SK-N-SH treated with all-trans-retinoic acid at 6 μM for 48 hours (cell line): ENCODE measurements around the gene PCAT6.

Experiments
- ATAC-seq: fragments of 200-7000 bp; cut with Tn5 transposase; 3 replicates; pipeline ENCODE4 v1.9.1; 2020; ENCODE audit warnings: mild to moderate bottlenecking, moderate library complexity
- ARNTL ChIP-seq: fragments of 450-650 bp; formaldehyde crosslinking; IDR thresholded peaks from 2 replicates; pipeline ENCODE4 v1.5.0; 2020; ENCODE audit warnings: low read depth, mild to moderate bottlenecking, moderate library complexity, borderline replicate concordance
- BACH2 ChIP-seq: fragments of 250-450 bp; sonication (Bioruptor Pico); IDR thresholded peaks from 2 replicates; pipeline ENCODE4 v1.9.0; 2021; ENCODE audit warnings: mild to moderate bottlenecking, borderline replicate concordance
- CREB5 ChIP-seq: fragments of 250-450 bp; sonication (Bioruptor Pico); IDR thresholded peaks from 2 replicates; pipeline ENCODE4 v1.5.1; 2020; ENCODE audit warnings: low read depth, mild to moderate bottlenecking, moderate library complexity
- CSDC2 ChIP-seq: fragments of 250-450 bp; sonication (Bioruptor Pico); IDR thresholded peaks from 2 replicates; pipeline ENCODE4 v1.5.0; 2020; ENCODE audit warnings: mild to moderate bottlenecking, moderate library complexity
- CSRNP3 ChIP-seq: fragments of 250-450 bp; sonication (Bioruptor Pico); IDR thresholded peaks from 2 replicates; pipeline ENCODE4 v1.5.1; 2021; ENCODE audit warnings: mild to moderate bottlenecking, moderate library complexity
- ESRRG ChIP-seq: fragments of 250-450 bp; sonication (Bioruptor Pico); IDR thresholded peaks from 2 replicates; pipeline ENCODE4 v1.6.1; 2021; ENCODE audit warnings: mild to moderate bottlenecking
- GLIS3 ChIP-seq: fragments of 250-450 bp; sonication (Bioruptor Pico); IDR thresholded peaks from 2 replicates; pipeline ENCODE4 v1.5.0; 2020; ENCODE audit warnings: mild to moderate bottlenecking, moderate library complexity
- ISL1 ChIP-seq: fragments of 250-450 bp; sonication (Bioruptor Pico); IDR thresholded peaks from 2 replicates; pipeline ENCODE4 v2.1.2; 2022; ENCODE audit warnings: mild to moderate bottlenecking, moderate library complexity
- OSR1 ChIP-seq: fragments of 250-450 bp; sonication (Bioruptor Pico); IDR thresholded peaks from 2 replicates; pipeline ENCODE4 v1.8.0; 2022; ENCODE audit warnings: moderate library complexity, mild to moderate bottlenecking, inconsistent platforms
- PATZ1 ChIP-seq: fragments of 250-450 bp; sonication (Bioruptor Pico); IDR thresholded peaks from 2 replicates; pipeline ENCODE4 v1.8.0; 2020; ENCODE audit warnings: mild to moderate bottlenecking, moderate library complexity, borderline replicate concordance
- POU6F1 ChIP-seq: fragments of 250-450 bp; sonication (Bioruptor Pico); IDR thresholded peaks from 2 replicates; pipeline ENCODE4 v1.8.0; 2021; ENCODE audit warnings: low read depth, mild to moderate bottlenecking, moderate library complexity, borderline replicate concordance
- PPARA ChIP-seq: fragments of 250-450 bp; sonication (Bioruptor Pico); IDR thresholded peaks from 2 replicates; pipeline ENCODE4 v1.5.0; 2020; ENCODE audit warnings: mild to moderate bottlenecking, borderline replicate concordance
- RARB ChIP-seq: fragments of 250-450 bp; sonication (Bioruptor Pico); IDR thresholded peaks from 2 replicates; pipeline ENCODE4 v1.8.0; 2021; ENCODE audit warnings: mild to moderate bottlenecking, moderate library complexity
- SNAI2 ChIP-seq: fragments of 250-450 bp; sonication (Bioruptor Pico); IDR thresholded peaks from 2 replicates; pipeline ENCODE4 v1.5.0; 2020; ENCODE audit warnings: mild to moderate bottlenecking, moderate library complexity
- TCF4 ChIP-seq: fragments of 250-450 bp; sonication (Bioruptor Pico); IDR thresholded peaks from 2 replicates; pipeline ENCODE4 v1.8.0; 2021; ENCODE audit warnings: mild to moderate bottlenecking, moderate library complexity, borderline replicate concordance
- TOX ChIP-seq: fragments of 250-450 bp; sonication (Bioruptor Pico); IDR thresholded peaks from 2 replicates; pipeline ENCODE4 v1.8.0; 2021; ENCODE audit warnings: mild to moderate bottlenecking, moderate library complexity, borderline replicate concordance
- TSHZ2 ChIP-seq: fragments of 250-450 bp; sonication (Bioruptor Pico); IDR thresholded peaks from 2 replicates; pipeline ENCODE4 v1.5.0; 2020; ENCODE audit warnings: mild to moderate bottlenecking, moderate library complexity
- ZC3H10 ChIP-seq: fragments of 250-450 bp; sonication (Bioruptor Pico); IDR thresholded peaks from 2 replicates; pipeline ENCODE4 v1.5.1; 2021; ENCODE audit warnings: mild to moderate bottlenecking, moderate library complexity
- ZFP3 ChIP-seq: fragments of 250-450 bp; sonication (Bioruptor Pico); IDR thresholded peaks from 2 replicates; pipeline ENCODE4 v1.5.0; 2020; ENCODE audit warnings: mild to moderate bottlenecking, moderate library complexity
- ZFP30 ChIP-seq: fragments of 450-650 bp; formaldehyde crosslinking; IDR thresholded peaks from 2 replicates; pipeline ENCODE4 v1.5.0; 2022; ENCODE audit warnings: mild to moderate bottlenecking, moderate library complexity
- ZNF565 ChIP-seq: fragments of 450-650 bp; formaldehyde crosslinking; conservative IDR thresholded peaks from 2 replicates; pipeline ENCODE4 v1.5.0; 2020; ENCODE audit warnings: low read depth, mild to moderate bottlenecking, moderate library complexity
- ZNF70 ChIP-seq: fragments of 450-650 bp; formaldehyde crosslinking; IDR thresholded peaks from 2 replicates; pipeline ENCODE4 v1.5.0; 2020; ENCODE audit warnings: mild to moderate bottlenecking, moderate library complexity
- ZNF8 ChIP-seq: fragments of 450-650 bp; formaldehyde crosslinking; IDR thresholded peaks from 2 replicates; pipeline ENCODE4 v1.5.0; 2020; ENCODE audit warnings: mild to moderate bottlenecking, moderate library complexity

PCAT6 gene

GRCh38 chr1:202786804-202787203 is 23.9 kb upstream of the PCAT6 start:
- no peak for TF ChIP-seq ZFP3 (CRISPR knock-in tag)
- TF ChIP-seq TOX: no peak
- TF ChIP-seq PPARA (CRISPR knock-in tag): no peak
- TF ChIP-seq GLIS3 (CRISPR knock-in tag): no peak
- no peak for TF ChIP-seq TCF4 (CRISPR knock-in tag)
- TF ChIP-seq CSDC2: no peak
- no peak for TF ChIP-seq ZNF70
- TF ChIP-seq ZNF8: no peak
- no peak for TF ChIP-seq BACH2 (CRISPR knock-in tag)
- TF ChIP-seq ZC3H10 (CRISPR knock-in tag): no peak
- TF ChIP-seq ESRRG: no peak
- no peak for TF ChIP-seq ZNF565 (CRISPR knock-in tag)
- TF ChIP-seq CSRNP3 (CRISPR knock-in tag): no peak
- no peak for TF ChIP-seq RARB
- no peak for TF ChIP-seq OSR1
- TF ChIP-seq ARNTL (CRISPR knock-in tag): no peak
- no peak for ATAC-seq

- TF ChIP-seq ISL1 (CRISPR knock-in tag) (no peak), PPARA (CRISPR knock-in tag) (no peak), CSRNP3 (CRISPR knock-in tag) (no peak), POU6F1 (no peak), ZNF70 (no peak), TCF4 (CRISPR knock-in tag) (no peak), CREB5 (CRISPR knock-in tag) (no peak), TSHZ2 (CRISPR knock-in tag) (no peak), SNAI2 (CRISPR knock-in tag) (no peak)
- no peak for ATAC-seq
These were observed 22.0 kb upstream of the PCAT6 start for GRCh38 chr1:202788800-202789199.

- no peak for TF ChIP-seq ZNF8
- TF ChIP-seq ZC3H10 (CRISPR knock-in tag): no peak
- TF ChIP-seq CSRNP3 (CRISPR knock-in tag): no peak
- TF ChIP-seq ARNTL (CRISPR knock-in tag): no peak
- TF ChIP-seq PPARA (CRISPR knock-in tag): no peak
- TF ChIP-seq ZFP30 (CRISPR knock-in tag): no peak
- no peak for TF ChIP-seq ZNF565 (CRISPR knock-in tag)
- TF ChIP-seq ISL1 (CRISPR knock-in tag): no peak; the same call in 1 of the 2 replicates
- TF ChIP-seq BACH2 (CRISPR knock-in tag): no peak
- TF ChIP-seq ZNF70: no peak
- no peak for TF ChIP-seq GLIS3 (CRISPR knock-in tag)
- TF ChIP-seq PATZ1 (CRISPR knock-in tag): no peak
- TF ChIP-seq RARB: no peak
- no peak for TF ChIP-seq ZFP3 (CRISPR knock-in tag)
- no peak for TF ChIP-seq CREB5 (CRISPR knock-in tag)
- TF ChIP-seq OSR1: no peak
- no peak for TF ChIP-seq ESRRG
- no peak for TF ChIP-seq TCF4 (CRISPR knock-in tag)
- no peak for TF ChIP-seq CSDC2
These were observed 19.5 kb upstream of the PCAT6 start for GRCh38 chr1:202791077-202791747.

More at GRCh38 chr1:202791077-202791747, 19.5 kb upstream of the PCAT6 start:
- no peak for ATAC-seq
